ENCODE data around the gene ZMAT5.

ZMAT5 gene

GRCh38 chr22:29751669-29752068 lies 15.1 kb downstream of the ZMAT5 start:
- no peak for DNase-seq

- no peak for DNase-seq
These were observed 16.0 kb downstream of the ZMAT5 start for GRCh38 chr22:29750559-29751538.

GRCh38 chr22:29750029-29750428 lies 16.8 kb downstream of the ZMAT5 start:
- no peak for DNase-seq

- no peak for DNase-seq
These were observed 18.4 kb downstream of the ZMAT5 start for GRCh38 chr22:29748248-29748893.

- DNase-seq, result no peak
These were observed 19.0 kb downstream of the ZMAT5 start for GRCh38 chr22:29747832-29748231.

GRCh38 chr22:29744902-29745301 lies 21.9 kb downstream of the ZMAT5 start:
- peak; percentile 44 for DNase-seq

- no peak for DNase-seq
These were observed 24.5 kb downstream of the ZMAT5 start for GRCh38 chr22:29742326-29742725.

- no peak for DNase-seq
These were observed 24.9 kb downstream of the ZMAT5 start for GRCh38 chr22:29741926-29742325.

- DNase-seq, result no peak
These were observed 26.6 kb downstream of the ZMAT5 start for GRCh38 chr22:29740216-29740615.

- no peak for DNase-seq
These were observed 27.4 kb downstream of the ZMAT5 start for GRCh38 chr22:29739346-29739875.

GRCh38 chr22:29738118-29738815 lies 28.5 kb downstream of the ZMAT5 start:
- no peak for DNase-seq

- DNase-seq, result no peak
These were observed 29.3 kb downstream of the ZMAT5 start for GRCh38 chr22:29737251-29738117.

- no peak for DNase-seq
These were observed 31.4 kb downstream of the ZMAT5 start for GRCh38 chr22:29735416-29735815.

- no peak for DNase-seq
These were observed 32.0 kb downstream of the ZMAT5 start for GRCh38 chr22:29734838-29735237.

GRCh38 chr22:29734406-29734805 lies 32.4 kb downstream of the ZMAT5 start:
- DNase-seq, result no peak

- DNase-seq, result peak; percentile 75
These were observed 33.2 kb downstream of the ZMAT5 start for GRCh38 chr22:29733362-29734201.

- no peak for DNase-seq
These were observed 33.9 kb downstream of the ZMAT5 start for GRCh38 chr22:29732883-29733282.

- DNase-seq, result no peak
These were observed 35.6 kb downstream of the ZMAT5 start for GRCh38 chr22:29731058-29731850.

- no peak for DNase-seq
These were observed 37.6 kb downstream of the ZMAT5 start for GRCh38 chr22:29729161-29729560.

GRCh38 chr22:29727131-29727523 lies 39.7 kb downstream of the ZMAT5 start:
- DNase-seq, result no peak
